NCI-H146 treated with DMSO at 0.1 percent for 48 hours (cell line): ENCODE measurements around the gene GABBR2.
"Not testable (repeated sequence)": the region's sequence is repeated elsewhere in the genome, so short reads cannot be mapped to it uniquely, and the experiment has no call there.

ENCODE experiments used
- DNase-seq: peaks from one replicate; lab custom pipeline; 2025; ENCODE audit not compliant: unreplicated experiment; lab: John Stamatoyannopoulos, UW

The GABBR2 gene

DNA sequence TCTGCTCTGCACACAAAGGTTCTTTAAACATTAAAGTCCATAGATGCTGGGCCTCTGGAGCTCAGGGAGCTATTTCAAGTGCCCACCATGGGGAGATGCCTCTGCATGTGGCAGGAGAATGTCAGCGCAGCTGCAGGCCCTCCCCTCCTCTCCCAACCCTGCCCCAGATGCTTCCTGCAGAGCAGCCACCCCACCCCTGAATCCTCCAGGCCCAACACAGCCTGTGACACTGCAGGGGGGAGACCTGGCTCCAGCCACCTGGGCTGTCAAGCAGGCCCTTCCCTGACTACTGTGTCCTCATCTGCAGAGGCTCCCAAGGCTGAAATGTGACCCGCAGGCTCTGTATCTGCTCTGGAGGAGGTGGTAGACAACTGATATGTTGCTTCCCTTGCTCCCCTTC lies 213.9 kb downstream of the GABBR2 start:
- DNase-seq = peak; percentile 6

DNA sequence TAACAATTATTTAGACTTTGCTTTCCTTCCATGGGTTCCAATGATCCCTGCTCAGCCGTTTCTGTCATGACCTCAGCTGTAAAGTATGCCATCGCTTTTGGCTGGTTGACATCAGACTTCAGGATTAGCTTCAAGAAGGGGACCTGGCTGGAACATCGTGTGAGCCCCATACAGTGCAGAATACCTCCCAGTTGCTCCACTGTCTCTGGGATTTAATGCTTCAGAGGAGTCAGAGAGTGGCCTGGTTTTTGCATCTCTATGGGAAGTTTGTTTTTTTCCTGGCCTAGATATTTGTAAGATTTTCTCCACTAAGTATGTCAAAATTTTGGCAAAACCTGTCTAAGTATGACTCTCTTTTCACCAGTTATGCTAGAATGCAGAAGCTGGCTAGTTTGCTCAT lies 216.9 kb downstream of the GABBR2 start:
- no peak for DNase-seq

DNA sequence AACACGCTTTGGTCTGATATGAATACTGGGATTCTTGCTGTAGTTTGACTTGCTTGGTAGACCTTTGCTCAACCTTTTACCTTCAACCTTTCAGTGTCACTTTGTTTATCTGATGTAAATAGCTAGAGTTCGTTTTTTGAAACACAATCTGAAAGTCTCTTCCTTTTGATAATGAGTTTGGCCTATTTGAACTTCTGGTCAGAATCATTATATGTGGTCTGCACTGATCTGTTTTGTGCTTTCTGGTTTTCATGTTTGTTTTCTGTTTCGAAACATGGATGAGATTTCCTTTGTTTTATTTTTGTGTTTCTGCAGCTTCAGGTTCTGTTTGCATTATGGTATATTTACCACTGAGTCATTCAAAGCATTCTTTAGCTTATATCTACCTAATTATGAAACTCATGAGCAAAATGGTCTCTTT lies 217.5 kb downstream of the GABBR2 start:
- DNase-seq = no peak

GRCh38 chr9:98488571-98489312 lies 220.0 kb downstream of the GABBR2 start:
- no peak for DNase-seq

DNA sequence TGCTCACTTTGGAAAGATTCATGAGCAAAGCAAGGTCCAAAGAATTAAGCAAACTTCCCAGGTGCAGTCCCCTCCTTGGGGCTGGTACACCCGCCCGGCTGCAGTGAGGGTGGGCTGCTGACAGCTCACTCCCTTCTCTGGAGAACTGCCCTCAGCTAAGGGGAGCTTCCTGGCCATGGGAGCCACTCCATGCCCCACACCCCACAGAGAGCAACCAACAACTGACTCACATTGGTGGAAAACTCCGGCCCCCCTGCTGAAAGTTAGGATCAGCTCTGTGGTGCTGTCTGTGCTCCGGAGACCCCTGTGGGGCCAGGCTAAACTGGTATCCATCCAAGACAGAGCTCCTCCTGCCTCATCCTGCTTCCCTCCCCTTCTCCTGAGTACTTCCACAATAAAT lies 223.0 kb downstream of the GABBR2 start:
- no peak for DNase-seq

DNA sequence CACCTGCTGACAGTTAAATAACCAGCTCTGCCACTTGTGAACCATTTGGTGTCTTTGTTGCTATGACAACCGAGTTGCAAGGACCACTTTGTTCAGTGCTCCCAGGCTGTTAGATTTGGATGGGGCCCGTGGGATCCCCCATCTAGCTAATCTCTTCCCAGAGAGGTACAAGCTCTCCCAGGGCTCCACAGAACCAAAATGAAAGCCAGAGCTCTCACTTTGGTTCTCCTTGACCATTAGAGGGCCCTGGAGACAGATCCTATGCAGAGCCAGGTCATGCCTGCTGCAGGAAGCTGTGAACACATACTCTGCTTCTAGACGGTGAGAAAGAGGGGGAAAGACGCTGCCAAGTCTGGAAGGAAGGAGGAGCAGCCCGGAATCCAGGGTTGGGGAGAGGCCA lies 224.6 kb downstream of the GABBR2 start:
- DNase-seq = no peak

GRCh38 chr9:98482226-98482625 lies 226.5 kb downstream of the GABBR2 start:
- no peak for DNase-seq

GRCh38 chr9:98481676-98482075 lies 227.1 kb downstream of the GABBR2 start:
- no peak for DNase-seq

DNA sequence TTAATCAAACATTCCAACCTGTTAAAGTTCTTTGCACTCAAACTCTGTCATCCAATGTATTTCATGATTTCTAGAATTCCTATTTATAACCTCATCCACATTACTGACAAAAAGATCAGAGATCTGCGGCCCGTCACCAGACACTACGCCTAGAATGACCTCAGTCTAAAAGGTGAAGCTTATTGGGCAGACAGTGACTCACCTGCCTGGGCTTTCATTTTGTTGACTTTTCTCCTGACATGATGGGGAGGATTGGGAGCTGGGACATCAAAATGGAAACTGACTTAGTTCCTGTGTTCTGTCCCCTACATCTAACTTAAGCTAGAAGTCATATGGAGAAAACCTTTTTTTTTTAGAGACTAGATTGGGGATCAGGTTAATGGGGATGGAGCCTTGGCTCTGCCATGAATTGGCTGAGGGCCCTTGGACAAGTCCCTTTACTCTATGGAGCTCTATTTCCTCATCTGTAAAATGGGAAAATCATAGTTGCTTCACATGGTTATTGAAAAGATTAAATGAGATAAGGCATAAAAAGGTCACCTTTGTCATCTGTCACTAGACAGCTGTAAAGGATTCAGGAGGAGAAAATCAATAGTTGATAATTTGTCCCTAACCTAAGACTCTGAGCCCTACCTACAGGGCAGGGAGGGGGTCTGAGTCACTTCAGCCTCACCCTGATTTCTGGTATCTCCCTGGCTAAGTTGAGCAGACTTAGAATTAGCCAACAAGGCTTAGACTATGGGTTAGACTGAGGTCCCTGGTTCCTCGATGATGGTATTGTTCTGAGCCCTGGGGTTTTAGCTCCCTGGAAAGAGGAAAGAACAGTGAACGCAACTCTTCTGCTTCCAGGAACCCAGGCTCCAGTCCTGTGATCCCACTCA lies 228.5 kb downstream of the GABBR2 start:
- DNase-seq = no peak

DNA sequence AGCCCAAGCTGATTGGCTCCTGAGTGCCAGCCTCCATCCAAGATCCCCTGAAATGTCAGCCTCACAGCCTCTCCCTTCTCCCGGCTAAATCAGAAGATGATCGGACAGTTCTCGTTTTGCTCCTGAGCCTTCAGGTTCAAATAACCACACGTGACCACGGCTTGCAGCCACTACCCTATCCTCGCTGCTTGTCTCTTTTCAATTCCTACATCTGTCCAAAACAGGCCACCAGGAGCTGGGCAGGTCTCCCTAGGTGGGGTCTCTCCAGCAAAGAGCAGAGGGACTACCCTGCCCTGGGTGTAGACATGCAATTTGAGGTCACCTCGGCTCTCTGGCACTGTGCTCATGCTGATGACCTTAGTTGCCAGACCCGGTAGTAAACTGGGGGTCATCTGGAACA lies 229.3 kb downstream of the GABBR2 start:
- no peak for DNase-seq

GRCh38 chr9:98477884-98478283 lies 230.9 kb downstream of the GABBR2 start:
- no peak for DNase-seq

DNA sequence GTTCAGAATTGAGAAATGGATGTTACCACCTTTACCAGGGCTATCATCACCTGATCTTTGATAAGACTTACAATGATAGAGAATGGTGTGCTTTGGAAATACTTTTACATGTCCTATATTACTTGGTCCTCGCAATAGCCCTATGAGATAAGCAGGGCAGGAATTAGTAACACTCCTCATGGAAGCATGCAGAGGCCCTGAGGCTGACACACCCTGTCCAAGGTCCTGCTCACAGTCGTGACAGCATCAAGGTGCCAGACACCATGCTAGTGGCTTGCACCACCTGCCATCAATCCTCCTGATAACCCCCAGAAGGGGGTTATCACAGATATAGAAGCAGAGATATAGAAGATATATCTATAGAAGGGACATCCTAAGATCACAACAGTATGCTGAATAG lies 236.5 kb downstream of the GABBR2 start:
- no peak for DNase-seq

- no peak for DNase-seq
Observed at GRCh38 chr9:98471185-98471584, 237.6 kb downstream of the GABBR2 start.

DNA sequence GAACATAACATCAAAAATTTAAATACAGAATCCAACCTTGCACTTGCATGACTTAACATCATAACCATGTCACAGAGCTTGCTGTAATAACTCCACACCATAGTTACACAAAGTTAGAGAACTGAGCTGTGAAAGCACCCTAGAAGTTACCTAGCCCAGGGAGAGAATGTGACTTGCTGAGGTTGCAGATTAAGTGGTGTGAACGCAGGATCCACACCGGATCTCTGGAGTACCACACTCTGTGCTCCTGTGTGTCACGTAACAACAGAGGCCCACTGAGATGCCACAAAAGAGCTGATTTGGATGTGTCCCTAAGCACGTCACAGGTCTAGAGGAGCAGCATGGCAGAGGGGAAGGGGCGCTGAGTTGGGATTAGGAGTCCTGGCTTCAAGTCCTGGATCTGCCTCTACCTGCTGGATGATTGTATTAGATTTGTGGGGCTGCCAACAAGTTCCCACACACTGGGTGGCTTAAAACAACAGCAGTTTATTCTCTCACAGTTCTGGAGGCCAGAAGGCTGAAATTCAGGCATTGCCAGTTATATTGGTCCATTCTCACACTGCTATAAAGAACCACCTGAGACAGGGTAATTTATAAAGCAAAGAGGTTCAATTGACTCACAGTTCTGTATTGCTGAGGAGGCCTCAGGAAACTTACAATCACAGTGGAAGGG lies 240.0 kb downstream of the GABBR2 start:
- no peak for DNase-seq

DNA sequence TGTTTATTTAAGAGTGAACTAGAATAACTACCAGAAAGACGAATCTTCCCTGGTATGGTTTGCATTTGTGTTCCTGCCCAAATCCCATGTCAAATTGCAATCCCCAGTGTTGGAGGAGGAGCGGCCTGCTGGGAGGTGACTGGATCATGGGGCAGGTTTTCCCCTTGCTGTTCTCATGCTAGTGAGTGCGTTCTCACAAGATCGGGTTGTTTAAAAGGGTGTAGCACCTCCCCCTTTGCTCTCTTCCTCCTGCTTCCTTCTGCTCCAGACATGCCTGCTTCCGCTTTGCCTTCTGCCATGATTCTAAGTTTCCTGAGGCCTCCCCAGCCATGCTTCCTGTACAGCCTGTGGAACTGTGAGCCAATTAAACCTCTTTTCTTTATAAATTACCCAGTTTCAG lies 242.9 kb downstream of the GABBR2 start:
- no peak for DNase-seq

DNA sequence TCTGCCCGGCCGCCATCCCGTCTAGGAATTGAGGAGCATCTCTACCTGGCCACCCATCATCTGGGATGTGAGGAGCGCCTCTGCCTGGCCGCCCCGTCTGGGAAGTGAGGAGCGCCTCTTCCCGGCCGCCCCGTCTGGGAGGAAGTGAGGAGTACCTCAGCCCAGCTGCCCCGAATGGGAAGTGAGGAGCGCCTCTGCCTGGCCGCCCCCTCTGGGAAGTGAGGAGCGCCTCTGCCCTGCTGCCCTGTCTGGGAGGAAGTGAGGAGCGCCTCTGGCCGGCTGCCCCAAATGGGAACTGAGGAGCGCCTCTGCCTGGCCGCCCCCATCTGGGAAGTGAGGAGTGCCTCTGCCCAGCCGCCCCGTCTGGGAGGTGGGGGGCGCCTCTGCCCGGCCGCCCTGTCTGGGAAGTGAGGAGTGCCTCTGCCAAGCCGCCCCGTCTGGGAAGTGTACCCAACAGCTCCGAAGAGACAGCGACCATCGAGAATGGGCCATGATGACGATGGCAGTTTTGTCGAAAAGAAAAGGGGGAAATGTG lies 244.5 kb downstream of the GABBR2 start:
- DNase-seq = not testable (repeated sequence)

DNA sequence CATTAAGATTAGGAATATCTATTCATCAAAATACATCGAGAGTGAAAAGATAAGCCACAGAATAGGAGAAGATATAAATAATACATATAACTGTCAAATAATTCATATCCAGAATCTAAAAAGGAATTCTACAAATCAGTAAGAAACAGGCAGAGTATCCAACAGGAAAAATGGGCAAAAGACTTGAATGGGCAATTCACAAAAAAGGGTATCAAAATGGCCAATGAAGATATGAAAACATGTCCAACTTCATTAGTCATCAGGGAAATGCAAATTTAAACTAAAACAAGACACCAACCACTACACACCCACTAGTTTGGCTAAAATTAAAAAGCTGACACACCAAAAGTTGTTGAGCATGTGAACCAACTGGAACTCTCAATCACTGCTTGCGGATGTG lies 246.4 kb downstream of the GABBR2 start:
- DNase-seq = no peak

DNA sequence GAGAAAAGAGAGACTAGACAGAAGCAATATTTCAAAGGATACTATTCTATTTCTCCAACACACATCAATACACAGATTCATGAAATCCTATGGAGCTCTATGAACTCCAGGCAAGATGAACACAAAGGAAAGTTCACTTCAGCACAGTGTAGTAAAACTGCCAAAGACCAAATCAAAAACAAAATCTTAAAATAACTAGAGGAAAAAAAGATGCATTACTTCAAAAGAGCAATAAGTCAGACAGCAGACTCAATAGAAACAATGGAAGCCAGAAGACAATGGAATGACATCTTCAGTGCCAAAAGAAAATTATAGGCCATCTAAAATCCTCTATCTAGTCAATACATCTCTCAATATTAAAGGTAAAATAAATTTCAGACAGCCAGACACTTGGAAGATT lies 248.0 kb downstream of the GABBR2 start:
- DNase-seq = no peak

- no peak for DNase-seq
Observed at GRCh38 chr9:98457726-98458370, 250.9 kb downstream of the GABBR2 start.

- DNase-seq = no peak
Observed at GRCh38 chr9:98456156-98456613, 252.6 kb downstream of the GABBR2 start.
